Occipital lobe (tissue), 2 donors: Measurements from ENCODE around the gene ESPNL. TPM values are rescaled to one million over a fixed set of nuclear protein-coding genes. Genes with fewer than 3 reads are reported as not detected.
"Not testable (repeated sequence)": the region's sequence is repeated elsewhere in the genome, so short reads cannot be mapped to it uniquely, and the experiment has no call there.

Experiments used
- DNase-seq: peaks from one replicate; lab custom pipeline; 2025; lab: John Stamatoyannopoulos, UW
- total RNA-seq: library from RNA; depleted of rRNA; stranded (reverse); fragments of >200 nt; gene quantifications from one replicate; pipeline ENCODE4 v1.2.3, GENCODE V29; 2014

The ESPNL gene
- total RNA-seq, result 0.16 TPM

GRCh38 chr2:238100049-238100820 is at the start of gene ESPNL:
ESPNL (plus strand) TSS chr2:238100340; CDS start chr2:238100420, 80 bp downstream.
- DNase-seq, result no peak

GRCh38 chr2:238053191-238053776 is 46.9 kb upstream of the ESPNL start:
- no peak for DNase-seq

GRCh38 chr2:238055841-238056240 is 44.3 kb upstream of the ESPNL start:
- no peak for DNase-seq

- not testable (repeated sequence) for DNase-seq
Observed at GRCh38 chr2:238057696-238058575, 42.2 kb upstream of the ESPNL start.

- no peak for DNase-seq
Observed at GRCh38 chr2:238059505-238059904, 40.6 kb upstream of the ESPNL start.

- DNase-seq, result no peak
Observed at GRCh38 chr2:238060096-238060541, 40.0 kb upstream of the ESPNL start.

- peak; percentile 97 for DNase-seq
Observed at GRCh38 chr2:238060542-238061314, 39.4 kb upstream of the ESPNL start, which contains the start of gene SCLY. SCLY (plus strand) TSS chr2:238061001; CDS start chr2:238061055, 54 bp downstream.

- DNase-seq, result no peak
Observed at GRCh38 chr2:238061315-238062202, 38.6 kb upstream of the ESPNL start.

- no peak for DNase-seq
Observed at GRCh38 chr2:238063414-238064189, 36.5 kb upstream of the ESPNL start.

GRCh38 chr2:238064376-238064775 is 35.8 kb upstream of the ESPNL start:
- no peak for DNase-seq

- no peak for DNase-seq
Observed at GRCh38 chr2:238065071-238065846, 34.9 kb upstream of the ESPNL start.

GRCh38 chr2:238066218-238066617 is 33.9 kb upstream of the ESPNL start:
- no peak for DNase-seq

GRCh38 chr2:238066718-238067117 is 33.4 kb upstream of the ESPNL start:
- not testable (repeated sequence) for DNase-seq

- DNase-seq, result no peak
Observed at GRCh38 chr2:238067939-238068338, 32.2 kb upstream of the ESPNL start.

- no peak for DNase-seq
Observed at GRCh38 chr2:238069021-238069709, 31.0 kb upstream of the ESPNL start.

GRCh38 chr2:238069877-238070276 is 30.3 kb upstream of the ESPNL start:
- no peak for DNase-seq

GRCh38 chr2:238075397-238075796 is 24.7 kb upstream of the ESPNL start:
- no peak for DNase-seq

- DNase-seq, result no peak
Observed at GRCh38 chr2:238077292-238077691, 22.8 kb upstream of the ESPNL start.
